GM21423 (cell line): ENCODE measurements around the gene RBM4B.

ENCODE experiments used
- ATAC-seq: cut with Tn5 transposase; IDR thresholded peaks from one replicate; pipeline ENCODE4 v1.9.1; 2021; ENCODE audit warnings: mild to moderate bottlenecking, moderate library complexity; ENCODE audit not compliant: unreplicated experiment

Gene RBM4B

DNA sequence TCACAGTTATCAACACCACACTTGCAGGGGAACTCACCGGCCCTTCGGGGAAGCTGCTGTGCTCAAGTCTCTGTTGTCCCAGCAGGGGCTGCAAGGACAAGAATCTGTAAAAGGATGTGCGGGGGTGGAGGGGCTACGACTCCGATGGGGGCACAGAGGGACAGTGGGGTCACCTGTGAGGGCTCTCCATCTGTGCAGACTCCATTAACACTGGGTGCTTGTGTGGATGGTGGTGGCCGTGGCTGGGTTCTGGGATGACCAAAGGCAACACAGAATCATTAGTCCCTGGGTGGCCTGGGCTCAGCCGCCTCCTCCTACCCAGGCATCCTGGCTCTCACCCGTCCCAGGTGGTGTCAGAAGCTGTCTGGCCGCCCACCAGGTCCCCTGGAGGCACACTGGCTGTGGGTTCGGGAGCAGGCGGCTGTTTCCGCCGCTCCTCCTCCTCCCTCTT, 10.2 kb upstream of the RBM4B start:
- ATAC-seq, result no peak

DNA sequence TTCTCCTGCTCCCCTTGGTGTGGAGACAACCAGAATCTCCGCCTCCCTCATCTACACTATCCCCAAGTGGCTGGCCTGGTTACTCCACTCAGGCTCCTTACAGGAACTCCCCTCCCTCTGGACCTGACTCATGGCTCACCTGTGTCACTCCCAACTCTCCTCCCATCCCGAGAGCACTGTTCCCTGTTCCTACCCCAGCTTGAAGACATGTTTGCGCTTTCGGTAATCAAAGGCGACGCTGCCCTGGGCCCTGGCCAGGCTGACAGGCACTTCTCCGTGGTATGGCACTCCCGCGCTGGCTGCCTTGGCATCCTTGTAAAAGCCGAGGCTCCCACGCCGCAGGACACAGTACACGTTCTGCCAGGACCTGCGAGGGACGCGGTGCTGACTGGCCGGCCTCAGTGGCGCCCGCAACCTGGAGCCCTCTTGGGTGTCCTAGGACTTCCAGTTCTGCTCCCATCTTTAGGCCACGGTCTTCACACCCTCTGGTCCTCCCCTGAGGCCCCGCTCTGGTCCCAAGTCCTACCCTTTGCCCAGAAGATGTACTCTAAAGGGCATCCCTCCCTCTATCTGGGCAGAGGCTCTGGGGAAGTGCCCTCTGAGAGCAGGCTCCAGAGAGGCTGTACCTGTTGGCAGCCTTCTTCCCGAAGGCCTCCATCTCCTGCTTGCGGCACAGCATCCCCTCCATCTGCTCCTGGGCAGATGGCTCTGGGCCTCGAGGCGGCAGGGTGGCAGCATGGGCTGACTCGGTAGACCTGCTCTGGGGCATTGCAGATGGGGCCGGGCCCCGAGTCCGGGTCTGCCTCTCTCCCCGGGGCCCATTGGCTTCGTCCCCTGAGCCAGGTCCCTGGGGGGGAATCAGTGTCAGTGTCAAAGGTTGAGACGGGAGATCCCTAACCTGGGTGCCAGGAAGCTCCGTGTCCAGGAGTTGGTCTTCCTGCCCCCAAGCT, 9.4 kb upstream of the RBM4B start:
- no peak for ATAC-seq

DNA sequence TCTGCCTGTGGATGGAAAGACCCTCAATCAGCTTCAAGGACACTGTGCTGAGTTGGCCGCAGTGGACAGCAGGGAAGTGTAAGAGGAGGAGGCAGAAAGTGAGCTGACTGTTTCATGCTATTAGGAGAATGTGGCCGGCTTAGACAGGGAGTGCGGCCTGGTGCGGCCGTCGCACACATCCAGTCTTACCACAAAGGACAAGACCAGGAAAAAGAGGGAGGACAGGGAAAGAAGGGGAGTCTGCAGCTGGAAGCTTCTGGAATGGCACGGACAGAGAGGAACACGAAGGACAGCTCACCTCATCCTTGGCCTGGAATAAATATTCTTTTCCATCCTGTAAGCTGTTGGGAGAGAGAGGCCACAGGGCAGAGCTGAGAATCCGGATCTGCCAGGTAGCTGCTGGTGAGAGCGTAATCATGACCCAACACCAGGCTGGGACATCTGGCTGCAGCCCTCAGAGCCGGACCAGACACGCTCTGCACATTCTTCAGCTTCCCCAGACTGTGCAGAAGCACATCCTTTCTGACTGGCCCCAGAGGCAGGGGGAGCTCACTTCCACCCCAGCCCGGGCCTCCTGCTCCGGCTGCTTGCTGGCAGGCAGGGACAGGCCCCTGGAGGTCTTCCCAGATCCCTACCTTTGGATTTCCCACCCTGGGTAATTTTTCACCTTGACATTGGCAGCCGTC, 8.6 kb upstream of the RBM4B start:
- ATAC-seq, result no peak

DNA sequence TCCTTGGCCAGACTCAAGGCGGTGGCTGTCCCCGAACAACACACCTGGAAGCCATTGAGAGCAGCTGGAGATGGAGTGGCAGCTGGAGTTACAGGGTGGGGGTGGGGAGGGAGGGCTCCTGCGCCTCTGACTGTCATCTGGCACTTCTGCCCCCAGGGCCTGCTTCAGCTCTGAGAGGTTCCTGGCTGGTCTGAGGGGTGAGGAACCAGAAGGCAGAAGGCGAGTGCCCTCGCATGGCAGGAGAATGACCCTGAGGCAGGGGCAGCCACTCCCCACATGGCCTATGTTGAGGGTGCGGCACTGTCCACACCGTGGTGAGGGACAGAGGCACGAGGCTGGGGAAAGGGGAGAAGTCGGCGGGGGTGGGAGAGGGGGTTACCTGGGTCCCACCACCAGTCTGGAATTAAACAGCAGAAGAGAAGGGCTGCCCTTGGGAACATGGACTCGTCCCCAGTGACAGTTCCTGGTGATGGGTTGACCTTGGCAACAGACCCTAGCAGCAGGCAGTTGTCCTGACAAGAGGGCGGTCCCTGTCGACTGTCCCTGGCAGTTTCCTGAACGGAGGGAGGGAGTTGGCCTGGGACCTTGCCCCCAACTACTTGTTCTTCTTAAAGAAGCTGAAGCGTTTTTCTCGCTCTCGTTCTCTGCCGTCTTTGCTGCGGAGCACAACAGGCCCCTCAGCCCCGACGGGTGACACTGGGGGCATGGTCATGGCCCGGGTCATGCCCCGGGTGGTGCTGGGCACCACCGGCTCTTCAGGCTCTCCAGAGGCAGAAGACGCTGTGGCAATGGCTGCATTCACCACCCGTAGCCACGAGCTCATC, 7.8 kb upstream of the RBM4B start:
- no peak for ATAC-seq

DNA sequence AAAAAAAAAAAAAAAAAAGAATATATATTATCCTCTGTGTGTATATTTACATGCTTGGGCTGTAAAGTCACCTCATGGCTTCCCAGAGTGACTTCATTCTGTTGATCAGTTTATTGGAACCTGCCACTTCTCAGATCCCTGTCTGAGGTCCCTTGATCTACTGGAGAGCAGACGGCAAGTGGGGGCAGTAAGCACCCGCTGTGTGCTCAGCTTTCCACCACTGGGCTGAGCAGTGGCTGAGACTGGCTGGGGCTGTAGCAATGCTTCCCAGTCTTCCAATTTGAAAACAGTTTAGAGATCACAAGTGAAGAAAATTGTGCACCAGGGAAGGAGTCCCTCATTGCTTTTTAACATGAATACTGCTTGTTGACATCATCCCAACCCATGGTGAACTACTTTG, 6.9 kb upstream of the RBM4B start:
- no peak for ATAC-seq

DNA sequence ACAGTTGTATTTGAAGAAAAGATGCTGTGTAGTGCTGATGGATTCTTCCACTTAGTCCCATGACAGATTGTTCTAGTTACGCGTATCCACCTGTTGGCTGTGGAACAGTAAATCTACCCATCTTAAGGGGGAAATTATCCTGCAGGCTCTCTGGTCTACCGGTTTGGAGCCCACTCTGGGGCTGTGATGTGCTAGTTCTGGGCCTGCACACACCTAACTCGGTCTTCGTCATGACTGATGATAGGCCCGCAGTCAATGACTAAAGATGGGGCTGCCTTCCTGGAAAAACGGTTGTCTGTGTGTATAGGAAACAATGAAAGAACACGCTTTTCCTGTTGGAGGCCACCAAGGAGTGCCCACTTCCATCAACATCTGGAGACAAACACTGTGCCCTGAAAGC, 6.2 kb upstream of the RBM4B start:
- ATAC-seq, result no peak

DNA sequence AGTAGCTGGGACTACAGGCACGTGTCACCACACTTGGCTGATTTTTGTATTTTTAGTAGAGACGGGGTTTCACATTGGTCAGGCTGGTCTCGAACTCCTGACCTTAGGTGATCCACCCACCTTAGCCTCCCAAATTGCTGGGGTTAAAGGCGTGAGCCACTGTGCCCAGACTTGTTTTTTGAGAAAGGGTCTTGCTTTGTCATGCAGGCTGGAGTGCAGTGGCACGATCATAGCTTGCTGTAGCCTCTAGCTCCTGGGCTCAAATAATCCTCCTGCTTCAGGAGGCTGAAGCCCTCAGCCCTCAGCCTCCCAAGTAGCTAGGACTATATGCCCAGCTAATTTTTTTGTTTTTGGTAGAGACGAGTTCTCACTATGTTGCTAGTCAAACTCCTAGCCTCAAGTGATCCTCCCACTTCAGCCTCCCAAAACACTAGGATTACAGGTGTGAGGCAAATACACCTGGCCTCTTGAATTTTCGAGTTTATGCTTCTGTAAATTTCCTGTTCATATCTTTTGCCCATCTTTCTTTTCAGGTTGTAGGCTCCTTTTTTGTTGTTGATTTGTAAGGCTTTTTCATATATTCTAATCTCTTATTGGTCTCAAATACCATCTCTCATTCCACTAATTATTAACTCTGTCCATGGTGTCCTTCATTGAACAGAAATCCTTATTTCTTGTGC, 3.4 kb upstream of the RBM4B start:
- ATAC-seq, result no peak

DNA sequence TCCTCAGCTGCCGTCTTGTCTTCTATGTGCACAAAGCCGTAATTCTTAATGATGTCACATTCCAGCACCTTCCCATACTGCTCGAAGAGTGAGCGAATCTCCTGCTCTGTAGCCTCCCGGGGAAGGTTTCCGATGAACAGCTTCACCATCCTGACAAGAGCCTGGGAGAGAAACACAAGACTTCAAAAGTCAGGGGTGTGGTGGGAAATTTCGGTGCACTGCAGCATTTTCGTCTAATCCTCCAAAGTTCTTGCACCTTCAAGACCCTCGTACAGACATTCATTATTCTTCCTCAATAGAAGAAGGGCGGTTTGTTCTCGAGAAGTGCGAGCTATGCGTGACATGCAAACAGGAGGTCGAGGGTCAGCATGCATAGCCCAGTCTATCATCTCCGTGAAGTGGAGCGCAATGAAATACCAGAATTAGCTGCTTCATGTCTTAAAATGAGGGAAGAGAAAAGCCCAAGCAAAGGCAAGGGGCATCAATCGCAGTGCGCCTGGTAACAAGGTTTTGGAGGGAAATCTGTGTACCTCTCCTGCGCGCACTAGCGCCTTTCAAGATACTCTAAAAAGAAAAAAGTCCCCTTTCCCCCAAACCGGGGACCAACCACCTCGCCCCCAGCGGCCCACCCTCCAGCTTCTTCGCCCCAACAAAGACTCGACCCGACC, 622 bp downstream of the RBM4B start:
- no peak for ATAC-seq

DNA sequence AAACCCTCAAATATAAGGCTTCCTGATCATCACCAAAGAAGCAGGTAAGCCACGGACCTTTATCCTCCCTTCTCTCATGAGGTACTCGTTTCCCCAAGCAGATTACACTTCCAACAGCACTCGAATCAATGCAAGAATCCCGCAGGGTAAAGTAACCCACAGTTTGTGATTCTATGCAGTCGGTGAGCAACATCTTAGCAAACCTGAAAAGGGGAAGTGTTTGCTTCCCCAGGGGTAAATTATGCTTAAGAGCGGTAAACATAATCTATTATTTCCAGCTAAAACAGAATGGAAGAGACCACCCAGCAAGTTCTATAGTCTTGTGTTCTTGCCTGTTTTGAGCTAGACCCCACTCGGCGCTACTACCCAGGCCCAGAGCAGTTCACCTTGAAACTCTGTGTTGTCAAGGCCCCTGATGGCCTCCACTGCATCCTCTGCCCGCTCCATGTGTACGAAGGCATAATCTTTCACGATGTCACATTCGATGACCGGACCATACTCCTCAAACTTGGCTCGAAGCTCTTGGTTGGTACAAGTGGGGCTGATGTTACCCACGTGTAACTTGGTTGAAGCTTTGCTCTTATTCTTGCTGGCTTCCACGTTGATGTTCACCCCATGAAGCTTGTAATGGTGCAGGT, 1.3 kb downstream of the RBM4B start:
- no peak for ATAC-seq

DNA sequence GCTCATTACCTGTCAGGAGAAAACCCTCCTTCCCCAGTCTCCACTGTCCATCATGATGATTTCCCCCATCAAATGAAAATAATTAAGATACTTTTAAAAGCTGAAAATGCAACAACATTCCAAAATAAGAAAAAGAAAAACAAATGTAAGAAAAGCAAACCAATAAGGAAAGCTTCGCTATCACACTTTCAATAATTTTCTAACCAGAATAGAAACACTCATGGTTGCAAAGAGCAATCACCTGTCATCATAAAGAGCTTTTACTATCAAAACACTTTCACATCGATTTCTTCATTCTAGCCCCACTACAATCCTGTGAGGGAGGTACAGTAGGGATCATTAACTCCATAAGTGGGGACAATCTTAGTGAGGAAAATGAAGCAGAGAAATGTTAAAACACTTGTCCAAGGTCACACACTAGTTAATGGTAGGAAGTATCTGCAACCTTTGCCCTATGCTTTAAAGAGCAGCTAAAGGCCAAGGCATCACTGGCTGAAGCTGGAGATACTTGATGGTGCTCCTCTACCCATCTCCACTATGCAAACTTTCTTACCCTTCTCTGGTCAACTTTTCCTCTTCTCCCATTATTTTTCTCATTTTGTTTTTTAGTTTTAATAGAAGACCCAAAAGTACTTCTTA, 2.6 kb downstream of the RBM4B start:
- ATAC-seq, result no peak

DNA sequence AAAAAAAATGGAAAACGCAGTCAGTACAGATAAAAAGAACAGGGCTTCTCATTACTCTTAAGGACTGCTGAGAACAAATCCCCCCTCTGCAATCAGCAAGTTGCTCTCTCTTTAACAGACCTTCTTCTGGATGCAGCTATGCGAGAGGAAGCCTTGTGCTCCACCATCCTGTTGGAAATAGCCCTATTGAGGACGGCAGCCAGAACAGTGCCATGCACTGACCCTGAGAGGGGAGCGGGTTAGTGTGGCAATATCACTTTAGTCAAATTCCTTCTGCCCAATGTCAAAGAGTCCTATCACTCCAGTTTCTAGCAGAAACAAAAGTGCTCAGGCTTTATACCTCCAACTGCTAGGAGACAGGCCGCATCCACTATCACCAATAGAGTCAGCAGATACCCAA, 6.9 kb downstream of the RBM4B start:
- ATAC-seq, result no peak

DNA sequence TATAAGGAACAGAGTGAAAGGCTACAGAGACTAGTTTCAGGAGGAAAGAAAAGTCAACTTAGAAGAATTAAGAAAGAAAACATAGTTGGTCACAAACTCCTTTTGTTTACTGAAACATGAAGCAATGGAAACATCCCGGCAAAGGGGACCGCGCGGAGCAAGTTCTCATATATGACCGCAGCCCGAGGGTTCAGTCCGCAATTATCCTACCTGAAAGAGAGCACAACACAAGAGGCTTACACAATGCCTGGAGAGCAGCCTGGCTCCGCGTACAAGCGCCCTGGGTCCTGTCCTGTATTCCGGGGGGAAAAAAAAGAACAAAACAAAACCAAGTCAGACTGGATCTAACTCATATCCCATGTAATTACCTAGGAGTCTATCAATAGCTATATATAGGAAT, 12.3 kb downstream of the RBM4B start:
- ATAC-seq, result no peak

DNA sequence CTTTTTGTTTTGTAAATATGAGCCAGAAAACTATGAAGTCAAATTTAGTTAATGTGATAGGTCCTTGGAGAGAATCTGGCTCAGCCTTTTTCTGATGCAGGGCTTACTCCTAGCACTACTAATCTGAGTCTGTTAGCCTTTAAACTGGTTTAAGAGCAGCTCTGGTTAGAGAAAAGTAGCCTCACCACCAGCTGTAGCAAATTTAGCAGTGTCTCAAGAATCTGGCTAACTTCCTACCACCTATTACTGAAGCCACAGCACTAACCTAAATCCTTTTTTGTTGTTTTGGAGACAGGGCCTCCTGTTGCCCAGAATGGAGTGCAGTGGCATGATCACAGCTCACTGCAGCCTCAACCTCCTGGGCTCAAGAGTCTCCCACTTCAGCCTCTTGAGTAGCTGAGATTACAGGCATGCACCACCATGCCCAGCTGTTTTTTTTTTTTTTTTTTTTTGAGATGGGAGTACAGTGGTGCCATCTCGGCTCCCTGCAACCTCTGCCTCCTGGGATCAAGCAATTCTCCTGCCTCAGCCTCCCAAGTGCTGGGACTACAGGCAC, 13.9 kb downstream of the RBM4B start:
- no peak for ATAC-seq

DNA sequence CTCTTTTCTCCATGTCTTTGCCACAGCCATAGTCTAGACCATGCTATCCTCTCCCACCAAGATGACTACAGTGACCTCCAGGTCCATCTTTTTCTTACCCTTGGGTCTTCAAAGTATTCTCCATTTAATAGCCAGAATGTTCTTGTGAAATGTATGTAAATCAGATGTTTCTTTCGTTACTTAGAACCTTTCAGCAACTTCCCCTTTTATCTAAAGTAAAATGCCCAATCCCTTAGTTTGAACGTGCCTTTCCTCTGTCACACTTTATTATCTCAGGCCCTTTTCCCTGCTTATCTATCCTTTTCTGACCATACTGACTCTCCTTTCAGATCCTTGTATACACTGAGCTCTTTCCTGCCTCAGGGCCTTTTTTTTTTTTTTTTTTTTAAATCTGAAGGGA, 17.9 kb downstream of the RBM4B start:
- no peak for ATAC-seq

DNA sequence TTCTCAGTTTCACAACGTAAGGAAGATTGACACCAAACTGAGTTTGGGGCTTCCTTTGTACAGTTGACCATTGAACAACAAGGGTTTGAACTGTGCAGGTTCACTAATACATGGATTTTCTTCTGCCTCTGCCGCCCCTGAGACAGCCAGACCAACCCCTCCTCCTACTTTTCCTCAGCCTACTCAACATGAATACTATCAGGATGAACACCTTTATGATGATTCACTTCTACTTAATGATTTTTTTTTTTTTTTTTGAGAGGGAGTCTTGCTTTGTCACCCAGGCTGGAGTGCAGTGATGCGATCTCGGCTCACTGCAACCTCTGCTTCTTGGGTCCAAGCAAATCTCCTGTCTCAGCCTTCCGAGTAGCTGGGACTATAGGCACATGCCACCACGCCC, 24.6 kb downstream of the RBM4B start:
- ATAC-seq, result no peak

DNA sequence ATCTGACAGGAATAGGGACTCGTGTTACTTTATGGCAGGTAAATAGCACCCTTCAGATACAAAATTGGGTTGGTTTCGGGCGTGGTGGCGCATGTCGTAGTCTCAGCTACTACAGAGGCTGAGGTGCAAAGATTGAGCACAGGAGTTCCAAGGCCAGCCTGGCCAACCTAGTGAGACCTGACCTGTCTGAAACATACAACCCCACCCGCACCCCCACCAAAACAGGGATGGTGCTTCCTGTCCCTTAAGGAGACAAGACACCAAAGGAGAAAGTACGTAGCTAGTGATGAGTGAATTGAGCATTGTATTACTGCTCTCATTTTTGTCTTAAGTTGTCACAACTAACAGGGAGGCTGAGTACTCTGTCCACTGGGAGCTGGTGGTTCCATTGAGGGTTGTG, 25.0 kb downstream of the RBM4B start:
- ATAC-seq, result no peak

DNA sequence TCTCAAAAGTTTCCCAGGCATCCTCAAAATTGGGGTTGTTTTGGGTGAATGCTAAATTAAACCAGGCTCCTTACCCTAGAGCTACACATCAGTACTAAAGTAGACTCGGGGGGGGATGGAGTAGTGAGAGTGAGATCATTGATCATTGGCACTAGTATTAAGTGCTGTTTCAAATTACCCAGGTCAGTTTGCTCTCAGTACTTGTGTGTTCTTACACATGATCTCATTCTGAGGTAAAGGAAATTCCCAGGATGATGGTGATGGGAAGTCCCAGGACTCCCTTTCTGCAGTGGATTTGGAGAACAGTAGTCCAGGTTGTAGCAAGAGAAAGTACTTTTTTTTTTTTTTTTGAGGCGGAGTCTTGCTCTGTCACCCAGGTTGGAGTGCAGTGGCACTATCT, 26.7 kb downstream of the RBM4B start:
- no peak for ATAC-seq

DNA sequence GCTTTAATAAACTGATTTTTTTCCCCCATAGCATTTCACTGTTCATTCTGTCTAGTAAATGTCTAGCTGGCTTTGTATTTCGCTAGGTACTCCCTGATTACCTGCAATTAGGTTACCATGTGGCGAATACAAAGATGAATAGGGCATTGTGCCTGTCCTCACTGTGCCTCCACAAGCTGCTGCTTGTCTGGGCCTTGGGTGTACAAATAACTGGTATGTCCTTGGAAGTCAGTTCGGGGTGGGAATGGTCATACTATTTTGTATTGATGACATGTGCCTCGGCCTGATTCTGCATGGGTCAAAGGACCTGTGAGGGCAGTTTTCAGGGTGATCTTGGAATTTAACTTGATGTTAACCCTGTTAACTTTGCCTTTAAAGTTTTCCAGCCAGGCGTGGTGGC, 27.8 kb downstream of the RBM4B start:
- no peak for ATAC-seq

DNA sequence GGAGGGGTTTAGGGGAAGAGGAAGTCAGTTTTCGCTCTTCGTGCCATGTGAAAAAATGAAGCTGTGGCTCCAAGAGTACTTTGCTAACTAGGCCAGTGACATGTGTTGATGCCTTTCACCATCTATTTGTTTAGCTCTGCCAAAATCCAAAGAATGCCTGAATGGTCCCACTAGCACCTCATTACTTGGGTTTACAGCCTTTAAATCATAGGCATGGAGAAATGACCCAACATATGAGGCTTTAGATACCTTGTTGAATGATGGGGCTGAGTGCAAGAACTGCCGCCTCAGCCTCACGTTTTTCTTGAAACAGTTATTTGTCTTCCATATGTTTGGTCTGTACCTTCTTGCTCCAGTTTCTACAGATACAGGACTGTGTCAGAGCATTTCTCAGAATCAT, 30.9 kb downstream of the RBM4B start:
- no peak for ATAC-seq
